Activated CD4-positive, alpha-beta T cell treated with anti-CD3 and anti-CD28 coated beads, Interleukin-2, Interleukin-4, amounts not matched to agents 100 ng/mL and 50 ng/mL, durations not matched to agents 16 hours and 8 hours (primary cell): ENCODE results near the gene HLA-DQB2.
"Not testable (repeated sequence)": the region's sequence is repeated elsewhere in the genome, so short reads cannot be mapped to it uniquely, and the experiment has no call there.

Experiments
- DNase-seq: peaks from one replicate; pipeline ENCODE4 v3.0.0-alpha.2; 2020; ENCODE audit warnings: low spot score

Gene HLA-DQB2

GRCh38 chr6:32763421-32763820 lies at the start of gene HLA-DQB2:
Gene HLA-DQB2, minus strand, starts transcription at chr6:32763532. Its CDS starts 62 bp downstream, at chr6:32763470.
- DNase-seq = no peak

GRCh38 chr6:32809171-32809570 lies 45.8 kb upstream of the HLA-DQB2 start:
- DNase-seq = no peak

- DNase-seq = no peak
Measured at GRCh38 chr6:32807020-32807580, 43.8 kb upstream of the HLA-DQB2 start.

- not testable (repeated sequence) for DNase-seq
Measured at GRCh38 chr6:32805404-32805803, 42.1 kb upstream of the HLA-DQB2 start.

- DNase-seq = no peak
Measured at GRCh38 chr6:32803416-32803815, 40.1 kb upstream of the HLA-DQB2 start.

DNA sequence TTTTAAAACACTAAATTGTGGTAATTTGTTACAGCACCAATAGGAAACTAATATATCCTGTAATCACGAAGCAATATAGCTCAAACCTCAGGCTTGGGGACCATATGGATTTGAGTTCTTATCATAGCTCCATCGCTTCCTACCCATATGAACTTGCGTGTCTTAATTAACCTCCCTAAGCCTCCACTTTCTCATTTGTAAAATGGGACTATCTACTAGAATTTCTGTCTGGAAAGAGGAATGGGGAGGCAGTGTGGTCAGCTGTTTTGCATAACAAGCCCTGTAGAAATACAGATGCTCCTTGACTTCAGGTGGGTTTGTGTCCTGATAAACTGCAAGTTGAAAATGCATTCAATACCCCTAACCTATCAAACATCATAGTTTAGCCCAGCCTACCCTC lies 36.4 kb upstream of the HLA-DQB2 start:
- no peak for DNase-seq

- no peak for DNase-seq
Measured at GRCh38 chr6:32799168-32799567, 35.8 kb upstream of the HLA-DQB2 start.

DNA sequence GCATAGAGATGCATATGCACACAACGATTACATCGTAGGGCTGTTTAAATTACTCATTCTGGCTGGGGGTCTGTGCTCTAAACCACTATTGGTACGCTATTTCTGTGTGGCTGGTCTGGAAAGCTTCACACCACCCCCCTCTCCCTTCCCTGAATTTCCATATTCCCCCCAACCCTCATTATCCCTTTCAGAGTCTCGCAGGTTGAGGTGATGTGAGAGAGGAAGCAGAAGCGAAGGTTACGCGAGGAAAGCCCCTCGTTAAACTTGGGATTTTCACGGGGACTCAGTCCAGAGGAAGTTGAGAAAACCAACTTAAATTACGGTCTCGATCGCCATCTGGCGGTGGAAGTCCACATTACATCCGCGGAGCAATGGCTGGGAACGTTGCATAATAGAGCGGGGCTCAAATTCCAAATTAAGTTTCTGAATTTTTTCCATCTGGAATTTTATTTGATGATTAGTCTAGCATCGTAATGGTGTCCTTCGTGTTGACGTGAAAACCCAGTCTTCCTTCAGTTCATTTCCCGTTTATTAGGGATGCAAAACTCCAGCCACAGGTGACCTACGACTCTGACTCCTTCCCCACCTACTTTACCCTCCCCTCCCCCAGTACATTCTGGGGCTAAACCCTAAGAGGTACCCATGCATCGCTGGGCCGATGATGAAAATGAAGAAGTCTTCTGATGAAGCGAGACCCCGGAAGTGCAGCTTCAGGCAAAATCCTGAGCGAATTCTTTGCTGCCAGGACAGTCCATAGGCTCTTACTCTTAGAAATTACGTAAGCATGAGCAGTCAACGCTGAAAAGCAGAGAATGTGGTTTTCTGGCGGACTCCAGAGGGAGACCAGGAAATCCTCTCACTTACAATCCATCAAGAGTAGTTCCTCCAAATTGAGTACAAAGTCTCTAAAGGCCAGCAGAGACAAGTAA lies 33.8 kb upstream of the HLA-DQB2 start:
- DNase-seq = peak; percentile 77

GRCh38 chr6:32794510-32794909 lies 31.2 kb upstream of the HLA-DQB2 start:
- DNase-seq = no peak

- DNase-seq = no peak
Measured at GRCh38 chr6:32792901-32793435, 29.6 kb upstream of the HLA-DQB2 start.

- no peak for DNase-seq
Measured at GRCh38 chr6:32790306-32790705, 27.0 kb upstream of the HLA-DQB2 start.

DNA sequence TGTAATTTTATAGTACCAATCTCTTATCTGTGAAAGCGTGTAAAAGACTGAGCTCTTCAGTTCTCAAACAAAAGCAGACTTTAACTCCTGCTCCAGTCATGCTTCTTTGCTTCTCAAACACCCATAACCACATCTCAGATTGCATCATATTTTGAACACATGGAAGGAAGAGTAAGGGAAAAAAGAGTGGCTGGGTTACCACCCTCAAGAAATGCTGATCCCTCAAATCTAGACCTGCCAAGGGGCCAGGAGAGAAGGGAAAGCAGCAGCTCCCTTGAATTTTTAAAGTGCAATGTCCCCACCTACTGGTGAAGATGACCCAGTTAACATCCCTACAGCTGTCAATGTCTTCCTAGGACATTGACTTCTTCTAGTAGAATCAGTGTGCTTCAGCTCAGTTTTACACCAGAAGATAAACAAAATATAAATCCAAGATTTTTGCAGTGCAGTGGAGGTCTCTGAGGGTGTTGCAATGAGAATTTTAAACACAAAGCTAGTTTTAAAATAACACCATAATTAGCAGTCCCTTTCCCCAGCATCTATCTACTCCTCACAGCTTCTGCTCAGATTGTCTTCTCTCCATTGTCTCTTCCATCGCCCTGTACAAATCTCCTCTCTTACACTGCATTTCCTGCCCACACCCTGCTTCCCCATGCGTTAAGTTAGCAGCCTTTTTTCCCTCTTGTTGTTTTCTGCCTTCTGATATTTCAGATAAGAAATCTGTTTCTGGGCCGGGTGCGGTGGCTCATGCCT lies 22.6 kb upstream of the HLA-DQB2 start:
- DNase-seq = peak; percentile 61

DNA sequence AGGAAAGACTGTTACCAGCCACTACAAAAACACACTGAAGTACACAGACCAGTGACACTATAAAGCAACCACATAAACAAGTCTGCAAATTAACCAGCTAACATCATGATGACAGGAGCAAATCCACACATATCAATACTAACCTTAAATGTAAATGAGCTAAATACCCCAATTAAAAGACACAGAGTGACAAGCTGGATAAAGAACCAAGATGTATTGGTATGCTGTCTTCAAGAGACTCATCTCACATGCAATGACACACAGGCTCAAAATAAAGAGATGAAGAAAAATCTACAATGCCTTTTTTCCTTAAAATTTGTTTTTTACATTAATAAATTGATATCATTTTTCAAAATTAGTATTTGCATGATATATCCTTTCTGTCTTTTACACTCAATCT lies 19.6 kb upstream of the HLA-DQB2 start:
- DNase-seq = not testable (repeated sequence)

DNA sequence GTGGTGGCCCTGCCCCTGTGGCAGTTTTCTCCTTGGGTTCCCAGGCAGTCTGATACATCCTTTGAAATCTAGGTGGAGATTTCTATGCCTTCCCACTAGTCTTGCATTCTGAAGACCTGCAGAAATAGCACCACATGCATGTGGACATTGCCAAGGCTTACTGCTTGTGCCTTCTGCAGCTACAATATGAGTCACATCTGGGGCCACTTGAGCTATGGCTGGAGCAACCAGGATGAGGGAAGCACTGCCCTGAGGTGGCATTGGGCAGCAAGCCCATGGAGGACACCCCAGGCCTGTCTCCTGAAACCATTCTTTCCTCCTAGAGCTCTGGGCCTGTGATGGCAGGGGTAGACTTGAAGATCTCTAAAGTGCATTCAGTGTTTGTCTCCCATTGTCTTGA lies 15.7 kb upstream of the HLA-DQB2 start:
- DNase-seq = no peak

GRCh38 chr6:32775071-32775470 lies 11.7 kb upstream of the HLA-DQB2 start:
- no peak for DNase-seq

DNA sequence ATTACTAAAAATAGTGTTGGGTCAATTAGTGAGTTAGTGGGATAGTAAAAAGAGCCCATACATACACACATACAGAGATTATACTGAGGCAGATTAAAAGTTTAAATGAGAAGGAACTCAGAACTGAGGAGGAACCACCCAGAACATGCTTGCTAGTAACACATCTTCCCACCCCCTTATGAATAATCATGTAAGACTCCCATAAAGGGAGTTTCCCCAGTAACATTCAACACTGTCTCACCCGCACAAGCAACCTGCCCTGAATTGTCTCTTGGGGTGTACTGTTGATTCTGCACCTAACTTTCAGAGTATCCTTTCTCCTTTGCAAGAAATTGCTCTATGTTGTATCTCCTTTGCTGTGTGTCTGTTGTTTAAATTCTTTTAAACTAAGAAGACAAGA lies 11.1 kb upstream of the HLA-DQB2 start:
- DNase-seq = no peak

DNA sequence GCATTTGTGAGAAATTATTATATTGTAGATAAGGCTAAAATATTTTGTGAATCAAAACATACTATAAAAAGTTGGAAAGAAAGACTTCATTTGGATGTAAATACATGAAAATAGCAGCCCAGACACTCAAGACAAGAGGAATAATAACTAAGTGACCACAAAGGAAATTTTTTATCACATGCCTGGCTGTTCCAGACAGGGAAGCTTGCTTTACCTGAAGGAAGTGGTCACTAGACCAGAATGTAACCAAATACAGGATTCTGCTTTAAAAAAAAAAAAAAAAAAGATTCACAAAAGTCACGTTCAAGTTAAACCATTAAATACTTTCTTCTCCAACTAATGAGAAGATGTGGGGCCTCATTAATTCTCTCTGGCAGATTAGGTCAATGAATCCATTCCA lies 9.3 kb upstream of the HLA-DQB2 start:
- no peak for DNase-seq

GRCh38 chr6:32764048-32764447 lies 716 bp upstream of the HLA-DQB2 start:
- DNase-seq = no peak

GRCh38 chr6:32761548-32761947 lies 1.8 kb downstream of the HLA-DQB2 start:
- DNase-seq = no peak

GRCh38 chr6:32761072-32761471 lies 2.3 kb downstream of the HLA-DQB2 start:
- no peak for DNase-seq

DNA sequence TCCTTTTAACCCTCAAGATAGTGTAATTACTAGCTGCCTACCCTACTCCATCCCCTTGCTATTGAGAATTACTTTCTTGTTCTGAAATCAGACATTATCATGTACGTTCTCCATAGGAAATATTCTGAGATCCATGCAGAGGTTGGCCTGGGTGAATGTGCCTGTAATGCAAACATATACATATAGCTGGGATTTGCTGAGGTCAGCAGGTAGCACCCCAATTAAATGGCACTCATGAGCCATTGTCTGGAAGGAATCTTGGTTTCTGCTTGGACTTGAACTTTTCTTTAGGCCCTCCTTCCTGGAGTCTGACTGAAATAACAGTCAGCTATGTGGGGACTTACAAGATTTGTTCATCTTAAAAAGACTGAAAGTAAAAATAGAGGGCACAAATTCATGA lies 3.7 kb downstream of the HLA-DQB2 start:
- DNase-seq = no peak

GRCh38 chr6:32752580-32752979 lies 10.8 kb downstream of the HLA-DQB2 start:
- no peak for DNase-seq

DNA sequence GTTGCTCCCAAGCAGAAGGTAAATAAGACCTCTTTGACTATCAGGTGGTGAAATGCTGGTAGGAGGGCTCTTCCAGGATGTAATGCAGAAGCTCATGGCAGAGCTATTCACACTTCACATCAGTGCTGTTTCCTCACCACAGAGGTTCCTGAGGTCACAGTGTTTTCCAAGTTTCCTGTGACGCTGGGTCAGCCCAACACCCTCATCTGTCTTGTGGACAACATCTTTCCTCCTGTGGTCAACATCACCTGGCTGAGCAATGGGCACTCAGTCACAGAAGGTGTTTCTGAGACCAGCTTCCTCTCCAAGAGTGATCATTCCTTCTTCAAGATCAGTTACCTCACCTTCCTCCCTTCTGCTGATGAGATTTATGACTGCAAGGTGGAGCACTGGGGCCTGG lies 17.7 kb downstream of the HLA-DQB2 start:
- DNase-seq = not testable (repeated sequence)
